Small intestine (tissue), 16 donors: Measurements from ENCODE around the gene TRAK1. TPM values are rescaled to one million over a fixed set of nuclear protein-coding genes. Genes with fewer than 3 reads are reported as not detected.
"Not testable (repeated sequence)": the region's sequence is repeated elsewhere in the genome, so short reads cannot be mapped to it uniquely, and the experiment has no call there.

Experiments used
- DNase-seq, 2 donors: peaks; one replicate each; pipeline versions ENCODE4 v3.0.0 to v3.0.0-alpha.2; 2013
- FAIRE-seq: peaks from 2 replicates; lab custom pipeline; 2012; peaks lifted over from hg19 to GRCh38; lab: Jason Lieb, UNC
- H3K27ac ChIP-seq, 3 donors: one replicate each; pipeline ENCODE4 v1.5.1; 2013; ENCODE audit warnings: low read length in 2 of 3, mild to moderate bottlenecking in 2 of 3, control low read depth in 1 of 3, inconsistent platforms in 1 of 3, low read depth in 1 of 3, moderate library complexity in 1 of 3
- H3K27me3 ChIP-seq, 3 donors: one replicate each; pipeline ENCODE4 v1.6.1; 2013; ENCODE audit warnings: low read length in 3 of 3, inconsistent platforms in 1 of 3; ENCODE audit not compliant: control insufficient read depth in 3 of 3, insufficient read depth in 3 of 3
- H3K36me3 ChIP-seq, 3 donors: one replicate each; pipeline ENCODE4 v1.6.1; 2013; ENCODE audit warnings: low read length in 3 of 3, inconsistent platforms in 1 of 3, low read depth in 1 of 3, mild to moderate bottlenecking in 1 of 3, moderate library complexity in 1 of 3; ENCODE audit not compliant: control insufficient read depth in 3 of 3, insufficient read depth in 2 of 3
- H3K4me1 ChIP-seq, 3 donors: one replicate each; pipeline ENCODE4 v1.6.1; 2013; ENCODE audit warnings: low read length in 2 of 3, inconsistent platforms in 1 of 3, low read depth in 1 of 3, mild to moderate bottlenecking in 1 of 3, moderate library complexity in 1 of 3; ENCODE audit not compliant: control insufficient read depth in 3 of 3, insufficient read depth in 2 of 3
- H3K4me3 ChIP-seq, 3 donors: one replicate each; pipeline ENCODE4 v1.5.1; 2013; ENCODE audit warnings: low read length in 3 of 3, control low read depth in 1 of 3, inconsistent platforms in 1 of 3, low read depth in 1 of 3, mild to moderate bottlenecking in 1 of 3, moderate library complexity in 1 of 3
- H3K9me3 ChIP-seq, 2 donors: one replicate each; pipeline ENCODE4 v1.6.1; 2013; ENCODE audit warnings: low read depth in 1 of 2, low read length in 1 of 2; ENCODE audit not compliant: control insufficient read depth in 2 of 2, insufficient read depth in 1 of 2
- WGBS, 3 donors: extraction: QIAGEN DNeasy Blood & Tissue Kit; methylation state at CpG; one replicate each; pipeline ENCODE4 v1.1.7; 2013; 5-methylcytosine and 5-hydroxymethylcytosine counted together
- long read RNA-seq, 10 donors: transcript quantifications; one replicate each; lab custom pipeline, GENCODE V29; 2026
- polyA plus RNA-seq, 4 donors: library from polyadenylated mRNA; stranded (reverse) in 3 of 4; unstranded in 1 of 4; fragments of 200-250 nt in 3 of 4; fragments of 120-200 nt in 1 of 4; gene quantifications; one replicate each; pipeline versions ENCODE4 v1.2.1 to v1.2.3, GENCODE V29; 2013
- donor health status: healthy with polysubstance abuse.
- donor health status: control.
- donor health status: control.
- donor health status: Bipolar disorder and iron deficiency.
- donor health status: healthy.

The TRAK1 gene, protein sequence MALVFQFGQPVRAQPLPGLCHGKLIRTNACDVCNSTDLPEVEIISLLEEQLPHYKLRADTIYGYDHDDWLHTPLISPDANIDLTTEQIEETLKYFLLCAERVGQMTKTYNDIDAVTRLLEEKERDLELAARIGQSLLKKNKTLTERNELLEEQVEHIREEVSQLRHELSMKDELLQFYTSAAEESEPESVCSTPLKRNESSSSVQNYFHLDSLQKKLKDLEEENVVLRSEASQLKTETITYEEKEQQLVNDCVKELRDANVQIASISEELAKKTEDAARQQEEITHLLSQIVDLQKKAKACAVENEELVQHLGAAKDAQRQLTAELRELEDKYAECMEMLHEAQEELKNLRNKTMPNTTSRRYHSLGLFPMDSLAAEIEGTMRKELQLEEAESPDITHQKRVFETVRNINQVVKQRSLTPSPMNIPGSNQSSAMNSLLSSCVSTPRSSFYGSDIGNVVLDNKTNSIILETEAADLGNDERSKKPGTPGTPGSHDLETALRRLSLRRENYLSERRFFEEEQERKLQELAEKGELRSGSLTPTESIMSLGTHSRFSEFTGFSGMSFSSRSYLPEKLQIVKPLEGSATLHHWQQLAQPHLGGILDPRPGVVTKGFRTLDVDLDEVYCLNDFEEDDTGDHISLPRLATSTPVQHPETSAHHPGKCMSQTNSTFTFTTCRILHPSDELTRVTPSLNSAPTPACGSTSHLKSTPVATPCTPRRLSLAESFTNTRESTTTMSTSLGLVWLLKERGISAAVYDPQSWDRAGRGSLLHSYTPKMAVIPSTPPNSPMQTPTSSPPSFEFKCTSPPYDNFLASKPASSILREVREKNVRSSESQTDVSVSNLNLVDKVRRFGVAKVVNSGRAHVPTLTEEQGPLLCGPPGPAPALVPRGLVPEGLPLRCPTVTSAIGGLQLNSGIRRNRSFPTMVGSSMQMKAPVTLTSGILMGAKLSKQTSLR
- 10 to 100 TPM; 20.9 to 74.7 (median 39.8) TPM for polyA plus RNA-seq
- long read RNA-seq, donor 1: 0 reads
- long read RNA-seq, donor 2, full-length matches to known transcripts: 1 of 1 reads
- long read RNA-seq, donor 2, partial matches to known transcripts: 0 of 1 reads
- long read RNA-seq, donor 2, other reads (novel, unspliced or antisense): 0 of 1 reads
- long read RNA-seq, donor 3: 0 reads
- long read RNA-seq, donor 4: 0 reads
- long read RNA-seq, donor 5: 0 reads
- long read RNA-seq, donor 6, full-length matches to known transcripts: 2 of 12 reads
- long read RNA-seq, donor 6, partial matches to known transcripts: 10 of 12 reads
- long read RNA-seq, donor 6, other reads (novel, unspliced or antisense): 0 of 12 reads
- long read RNA-seq, donor 7: 0 reads
- long read RNA-seq, donor 8: 0 reads
- long read RNA-seq, donor 9, full-length matches to known transcripts: 1 of 1 reads
- long read RNA-seq, donor 9, partial matches to known transcripts: 0 of 1 reads
- long read RNA-seq, donor 9, other reads (novel, unspliced or antisense): 0 of 1 reads
- long read RNA-seq, donor 10, partial matches to known transcripts: 5 of 6 reads
- long read RNA-seq, donor 10, other reads (novel, unspliced or antisense): 0 of 6 reads

DNA sequence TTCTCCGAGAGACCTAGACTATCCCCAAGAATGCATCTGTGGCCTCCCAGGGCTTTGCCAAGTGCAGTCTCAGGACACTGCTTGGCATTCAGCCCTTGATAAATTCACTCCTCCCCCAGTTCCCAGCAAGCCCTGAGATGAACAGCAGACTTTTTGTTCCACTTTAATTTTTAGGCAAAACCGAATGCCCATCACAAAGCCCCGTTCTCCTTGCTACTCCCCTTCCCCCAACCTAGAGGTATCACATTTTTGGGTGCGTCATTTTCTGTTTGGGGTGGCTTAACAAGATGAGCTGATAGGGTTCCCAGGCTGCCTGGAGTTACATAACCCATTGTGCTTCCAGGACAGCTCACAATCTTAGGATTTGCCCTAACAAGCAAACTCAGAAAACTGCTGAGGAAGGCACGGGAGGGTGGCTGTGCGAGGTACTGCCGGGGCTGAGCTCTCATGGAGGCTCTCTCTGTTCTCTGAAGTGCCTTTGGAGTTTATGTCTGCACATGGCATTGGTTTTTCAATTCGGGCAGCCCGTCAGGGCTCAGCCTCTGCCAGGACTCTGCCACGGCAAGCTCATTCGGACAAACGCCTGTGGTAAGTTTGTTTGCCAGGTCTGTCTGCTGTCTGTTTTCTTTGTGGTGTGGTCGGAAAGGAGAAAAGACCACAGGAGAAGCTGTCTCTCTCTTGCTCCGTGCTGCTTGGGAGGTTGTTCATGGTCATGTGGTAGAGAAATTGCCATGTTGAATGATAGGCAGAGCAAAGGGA lies at the start of gene TRAK1:
TRAK1 (plus strand) TSS at position 385 of the 759 bp plus-strand sequence; CDS start at position 498, 113 bp downstream.
- no peak for FAIRE-seq
- H3K27me3 ChIP-seq: no peaks in the 10 kb centered on the region
- DNase-seq: no peak
- WGBS, 3 donors: 73 to 90% (median 78%) methylated on average over 14 of the region's 14 CpGs
- H3K4me3 ChIP-seq: peak within 1 kb of the TSS in 1 of 3 donors; percentile 8
- H3K9me3 ChIP-seq: peaks cover 0 to 6% of the 10 kb centered on the region in 2 donors
- peak within 1 kb of the TSS in 2 of 3 donors; percentile 39 to 50 for H3K27ac ChIP-seq
- peaks cover 0 to 49% (median 10%) of the 10 kb centered on the region in 3 donors for H3K36me3 ChIP-seq
- H3K4me1 ChIP-seq: no peaks in the 10 kb centered on the region

DNA sequence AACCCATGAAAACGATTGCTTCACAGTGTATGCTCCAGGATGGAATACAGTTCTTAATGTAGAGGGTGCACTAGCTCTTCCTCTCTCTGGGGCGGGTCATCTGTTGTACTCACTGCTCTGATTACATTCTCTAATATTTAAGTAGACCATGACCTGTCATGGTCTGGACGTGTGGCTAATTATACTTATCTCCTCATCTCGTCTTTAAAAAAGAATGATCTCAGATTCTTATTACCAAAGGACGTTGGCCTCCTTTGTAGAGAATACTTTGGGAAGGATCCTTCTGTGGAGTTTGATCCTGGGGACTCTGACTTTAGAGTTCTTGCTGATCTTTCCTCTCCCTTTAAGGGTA lies 48.4 kb upstream of the TRAK1 start:
- Histone ChIP-seq H3K27me3 (no peaks in the 10 kb centered on the region), H3K36me3 (no peaks in the 10 kb centered on the region), H3K4me1 (peaks cover 8 to 19% (median 17%) of the 10 kb centered on the region in 3 donors), H3K4me3 (no peak overlapping the region), H3K9me3 (no peaks in the 10 kb centered on the region), H3K27ac (peak overlapping the region in 2 of 3 donors; percentile 52 to 83)
- DNase-seq: peak in 1 of 2 donors; percentile 29
- WGBS, 3 donors: 30 to 40% (median 38%) methylated on average over 5 of the region's 5 CpGs
- FAIRE-seq: no peak

DNA sequence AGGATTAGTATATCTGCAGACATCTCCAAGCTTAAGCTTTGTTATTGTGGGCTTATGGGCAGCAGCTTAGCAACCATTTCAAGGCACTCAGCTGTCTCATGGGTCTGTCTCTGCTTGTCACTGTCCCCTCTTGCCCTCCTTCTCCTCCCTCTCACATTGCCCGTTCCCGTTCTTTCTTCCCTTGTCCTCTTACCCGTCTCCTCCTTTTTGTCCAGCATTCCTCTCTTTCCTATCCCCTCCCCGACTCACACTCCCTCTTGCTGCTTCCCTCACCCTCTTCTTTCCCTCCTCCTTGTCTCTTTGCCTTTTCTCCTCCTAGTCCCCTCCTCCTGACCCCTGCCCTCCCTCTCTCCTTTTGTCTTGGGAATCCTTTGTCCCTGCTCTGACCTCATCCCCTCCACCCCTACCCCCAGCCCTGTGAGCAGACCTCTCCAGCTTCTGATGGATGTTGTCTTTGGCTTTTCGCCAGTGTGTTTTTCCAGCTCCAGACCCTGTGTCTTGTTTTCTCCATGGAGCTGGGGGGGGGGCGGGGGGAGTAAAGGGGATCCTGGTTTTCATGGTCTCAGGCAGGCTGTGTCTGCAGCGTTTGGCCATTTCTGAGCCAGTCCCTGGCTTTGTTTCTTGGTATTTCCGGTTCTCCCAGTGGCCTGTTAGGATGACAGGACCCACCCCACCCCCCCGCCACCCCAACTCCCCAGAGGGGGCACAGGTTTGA lies 47.9 kb upstream of the TRAK1 start:
- WGBS, 3 donors: 51 to 81% (median 75%) methylated on average over 9 of the region's 9 CpGs
- no peak for FAIRE-seq

DNA sequence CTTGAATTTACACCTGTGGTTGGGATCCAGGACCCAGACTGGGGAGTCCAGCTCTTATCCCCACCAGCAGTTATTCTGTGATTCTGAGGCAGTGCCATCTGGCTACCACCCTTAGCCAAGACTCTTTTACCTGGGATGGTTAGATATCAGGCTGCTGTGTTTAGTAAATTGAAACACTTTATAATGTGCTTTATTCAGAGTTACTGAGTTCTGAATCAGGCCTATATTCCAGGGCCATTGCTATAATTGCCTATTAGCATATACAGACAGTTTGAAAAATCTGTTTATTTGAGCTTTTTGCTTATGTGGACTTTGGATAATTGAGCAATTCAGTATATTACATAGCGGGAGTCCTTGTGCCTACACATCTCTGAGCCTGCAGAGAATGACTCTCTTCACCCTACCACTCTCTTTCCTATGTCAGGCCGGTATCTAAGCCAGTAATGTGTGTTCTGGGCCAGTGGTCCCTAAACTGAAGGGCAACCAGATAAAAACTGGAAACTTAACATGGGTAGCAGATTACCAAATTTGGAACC lies 45.4 kb upstream of the TRAK1 start:
- Histone ChIP-seq H3K27me3 (no peaks in the 10 kb centered on the region), H3K9me3 (no peaks in the 10 kb centered on the region), H3K4me3 (no peak overlapping the region), H3K36me3 (no peaks in the 10 kb centered on the region), H3K4me1 (peaks cover 8 to 20% (median 19%) of the 10 kb centered on the region in 3 donors), H3K27ac (peak overlapping the region in 1 of 3 donors; percentile 27)
- FAIRE-seq: no peak
- DNase-seq: peak in 1 of 2 donors; percentile 35
- WGBS, 3 donors: 65 to 71% (median 68%) methylated on average over 2 of the region's 2 CpGs

More for the DNA sequence above, 47.9 kb upstream of the TRAK1 start:
- Histone ChIP-seq H3K36me3 (no peaks in the 10 kb centered on the region), H3K9me3 (no peaks in the 10 kb centered on the region), H3K4me3 (no peak overlapping the region), H3K4me1 (peaks cover 8 to 20% (median 19%) of the 10 kb centered on the region in 3 donors), H3K27ac (peak overlapping the region in 2 of 3 donors; percentile 52 to 83), H3K27me3 (no peaks in the 10 kb centered on the region)
- DNase-seq: peak in 1 of 2 donors; percentile 53

DNA sequence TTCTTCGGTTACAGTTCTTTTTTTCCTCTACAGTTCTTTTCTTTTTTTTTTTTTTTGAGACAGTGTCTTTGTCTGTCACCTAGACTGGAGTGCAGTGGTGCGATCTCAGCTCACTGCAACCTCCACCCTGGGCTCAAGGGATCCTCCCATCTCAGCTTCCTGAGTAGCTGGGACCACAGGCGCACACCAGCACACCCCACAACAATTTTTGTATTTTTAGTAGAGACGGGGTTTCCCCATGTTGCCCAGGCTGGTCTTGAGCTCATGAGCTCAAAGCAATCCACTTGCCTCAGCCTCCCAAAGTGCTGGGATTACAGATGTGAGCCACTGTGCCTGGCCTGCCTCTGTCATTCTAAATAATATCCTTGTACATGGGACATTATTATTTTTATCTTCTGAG lies 42.6 kb upstream of the TRAK1 start:
- not testable (repeated sequence) for H3K27ac ChIP-seq, DNase-seq, H3K9me3 ChIP-seq, H3K36me3 ChIP-seq, FAIRE-seq, H3K27me3 ChIP-seq, H3K4me3 ChIP-seq
- WGBS, 3 donors: 53 to 82% (median 69%) methylated on average over 4 of the region's 4 CpGs
- peaks cover 18 to 23% (median 22%) of the 10 kb centered on the region in 3 donors for H3K4me1 ChIP-seq

DNA sequence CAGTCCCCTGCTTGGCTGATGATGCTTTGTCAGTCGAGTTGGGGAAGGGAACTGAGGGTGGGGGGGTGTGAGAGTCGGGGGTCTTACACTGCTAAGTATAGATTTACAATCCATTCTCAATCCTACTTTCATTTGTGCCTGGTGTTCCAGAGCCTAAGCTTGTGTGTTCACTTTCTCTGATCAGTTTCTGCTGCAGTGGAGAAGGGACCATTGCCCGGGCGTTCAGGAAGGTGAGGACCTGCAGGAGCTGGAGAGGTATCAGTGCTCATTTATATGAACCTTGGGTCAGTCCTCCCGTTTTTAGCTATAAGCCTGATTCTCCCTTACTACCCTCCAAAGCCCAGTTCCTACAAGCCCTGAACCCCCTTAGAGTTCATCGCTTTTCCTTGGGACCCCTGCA lies 41.0 kb upstream of the TRAK1 start:
- no peaks in the 10 kb centered on the region for H3K9me3 ChIP-seq
- H3K27ac ChIP-seq: no peak overlapping the region
- H3K27me3 ChIP-seq: no peaks in the 10 kb centered on the region
- H3K36me3 ChIP-seq: no peaks in the 10 kb centered on the region
- FAIRE-seq (no peak), DNase-seq (no peak)
- H3K4me1 ChIP-seq: peaks cover 16 to 27% (median 23%) of the 10 kb centered on the region in 3 donors
- no peak overlapping the region for H3K4me3 ChIP-seq
- 87 to 93% (median 91%) methylated on average over 6 of the region's 6 CpGs for WGBS, 3 donors
